Hematopoietic multipotent progenitor cell treated with erythropoietin and hydrocortisone succinate and interleukin-3 and kit ligand, for 8 days (in vitro differentiated cells): ENCODE measurements around the gene ABCF2.

ENCODE experiments used
- DNase-seq: peaks from one replicate; pipeline ENCODE4 v3.0.0-alpha.2; 2015

ABCF2 gene

DNA sequence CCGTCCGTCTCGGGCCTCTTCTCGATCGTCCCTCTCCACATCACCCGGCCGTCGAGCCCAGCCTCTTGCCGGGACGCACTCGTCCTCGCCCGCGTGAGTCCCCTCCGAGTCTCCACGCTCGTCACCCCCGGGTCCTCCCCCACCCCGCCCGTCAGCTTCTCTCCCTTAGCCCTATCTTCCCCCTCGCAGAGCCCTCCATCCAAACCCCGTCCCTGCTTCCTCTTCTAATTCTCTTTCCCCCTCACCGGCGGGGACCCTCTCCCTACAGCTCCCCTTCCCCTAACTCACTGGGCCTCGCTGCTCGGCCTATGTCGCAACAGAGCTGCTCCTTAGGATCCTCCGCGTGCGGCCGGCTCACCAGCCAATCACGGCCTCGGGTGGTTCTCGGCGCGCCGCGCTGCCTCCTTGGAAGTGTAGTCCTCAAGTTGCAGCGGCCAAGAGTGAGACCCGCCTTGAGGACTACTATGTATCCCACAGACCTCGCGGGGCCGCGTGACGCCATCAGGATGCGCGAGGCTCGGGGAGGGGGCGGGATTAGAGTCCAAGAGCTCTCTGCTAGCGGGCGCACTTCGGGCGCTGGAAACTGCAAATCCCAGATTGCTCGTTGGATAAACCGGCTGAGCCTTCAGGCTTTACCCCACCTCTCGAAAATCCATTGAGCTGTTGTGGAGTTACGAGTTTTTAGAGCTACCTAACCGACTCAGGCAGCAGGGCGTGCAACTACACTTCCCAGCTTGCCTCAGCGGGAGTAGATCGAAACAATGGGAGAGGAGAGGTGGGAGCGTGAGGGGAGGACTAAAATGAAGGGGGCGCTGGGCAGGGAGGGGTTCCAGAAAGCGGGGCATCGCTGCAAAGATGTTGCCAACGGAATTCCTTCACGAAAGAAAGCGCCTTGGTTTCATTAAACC, at the start of gene ABCF2:
ABCF2 (minus strand) TSS at position 331 of the 908 bp plus-strand sequence. CDS start 747 bp downstream, outside the sequence.
- peak; percentile 98 for DNase-seq

DNA sequence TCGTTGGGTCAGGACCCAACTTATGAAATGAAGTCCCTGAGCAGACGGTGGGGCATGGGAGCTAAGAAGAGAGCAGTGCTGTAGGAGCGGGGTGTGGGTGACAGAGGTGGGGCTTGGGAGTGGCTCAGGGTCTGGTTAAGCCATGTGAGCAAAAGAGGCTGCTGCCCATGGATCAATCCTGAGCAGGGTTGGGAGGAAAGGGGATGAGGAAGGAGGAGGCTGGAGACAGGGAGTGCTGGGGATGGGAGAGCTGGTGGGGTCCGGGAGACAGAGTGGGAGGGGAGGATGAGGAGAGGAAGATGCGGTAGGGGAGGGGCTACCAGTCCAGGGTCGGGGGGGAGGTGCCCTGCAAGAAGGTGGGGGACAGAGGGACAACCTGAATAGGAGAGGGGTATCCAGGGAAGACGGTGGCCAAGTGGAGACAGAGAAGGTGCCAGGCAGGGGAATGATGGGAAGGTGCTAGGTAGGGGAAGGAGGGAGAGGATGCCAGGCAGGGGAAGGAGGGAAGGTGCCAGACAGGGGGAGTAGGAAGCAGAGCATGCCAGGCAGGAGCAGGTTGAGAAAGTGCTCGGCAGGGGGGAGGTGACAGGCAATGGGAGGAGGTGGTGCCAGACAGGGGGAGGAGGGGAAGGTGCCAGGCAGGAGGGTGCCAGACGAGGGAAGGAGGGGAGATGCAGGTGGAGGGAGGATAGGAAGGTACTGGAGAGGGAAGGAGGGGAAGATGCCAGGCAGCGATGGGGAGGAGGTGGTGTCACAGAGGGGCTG, 49.0 kb upstream of the ABCF2 start:
- no peak for DNase-seq

DNA sequence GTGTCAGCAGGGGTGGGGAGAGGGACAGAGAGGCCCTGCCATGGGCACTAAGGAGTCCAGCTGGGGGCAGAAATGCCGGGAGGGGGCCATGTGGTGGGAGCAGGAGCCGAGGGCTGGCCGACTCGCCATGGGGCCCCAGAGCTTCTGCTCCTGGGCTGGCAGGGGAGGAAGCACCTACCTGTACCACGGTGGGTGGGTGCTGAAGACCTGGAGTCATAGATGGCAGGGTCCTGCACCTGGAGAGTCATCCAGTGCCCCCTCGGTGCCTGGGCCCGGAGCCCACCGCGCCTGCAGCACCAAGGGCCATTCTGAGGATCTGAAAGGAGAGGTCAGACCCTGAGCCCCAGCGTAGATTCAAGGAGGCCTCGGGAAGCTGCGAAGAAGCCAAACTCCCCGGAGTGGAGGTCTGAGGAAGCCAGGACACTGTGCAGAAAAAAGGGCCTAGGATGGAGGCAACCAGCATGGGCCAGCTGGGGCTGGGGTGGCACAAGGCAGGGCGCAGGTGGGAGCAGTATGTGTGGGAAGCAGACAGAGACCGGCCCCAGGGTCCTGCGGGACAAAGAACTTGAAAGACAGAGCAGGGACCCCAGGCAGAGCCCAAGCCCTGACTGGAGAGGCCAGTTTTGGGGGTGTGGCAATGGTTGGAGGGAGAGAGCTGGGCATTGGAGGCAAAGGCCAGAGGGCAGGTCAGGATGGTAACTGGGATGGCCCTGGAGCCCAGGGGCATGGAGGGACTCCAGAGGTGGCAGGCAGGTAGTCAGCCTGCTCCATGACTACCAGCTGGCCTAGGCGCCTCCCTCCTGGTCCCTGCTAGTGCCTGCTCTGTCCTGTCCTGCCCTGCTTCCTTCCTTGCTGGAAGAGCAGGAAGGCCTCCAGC, 48.2 kb upstream of the ABCF2 start:
- no peak for DNase-seq

DNA sequence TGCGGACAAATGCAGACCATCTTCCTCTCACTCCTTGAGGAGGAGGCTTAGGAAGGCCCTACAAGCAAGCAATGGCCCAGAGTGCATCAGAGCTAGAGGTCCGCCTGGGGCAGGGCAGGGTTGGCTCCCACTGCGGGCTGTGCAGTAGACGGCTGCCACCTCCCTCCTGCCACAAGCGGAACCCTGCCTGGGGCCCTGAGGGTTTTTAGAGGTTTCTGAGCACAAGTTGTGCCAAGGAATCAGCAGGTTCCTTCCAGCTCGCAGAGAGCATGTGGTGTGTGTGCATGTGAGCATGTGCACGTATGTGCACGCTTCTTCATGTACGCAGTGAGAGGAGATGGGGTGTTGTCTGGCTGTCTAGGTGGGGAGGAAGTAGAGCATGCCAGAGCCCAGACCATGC, 47.4 kb upstream of the ABCF2 start:
- DNase-seq = no peak

DNA sequence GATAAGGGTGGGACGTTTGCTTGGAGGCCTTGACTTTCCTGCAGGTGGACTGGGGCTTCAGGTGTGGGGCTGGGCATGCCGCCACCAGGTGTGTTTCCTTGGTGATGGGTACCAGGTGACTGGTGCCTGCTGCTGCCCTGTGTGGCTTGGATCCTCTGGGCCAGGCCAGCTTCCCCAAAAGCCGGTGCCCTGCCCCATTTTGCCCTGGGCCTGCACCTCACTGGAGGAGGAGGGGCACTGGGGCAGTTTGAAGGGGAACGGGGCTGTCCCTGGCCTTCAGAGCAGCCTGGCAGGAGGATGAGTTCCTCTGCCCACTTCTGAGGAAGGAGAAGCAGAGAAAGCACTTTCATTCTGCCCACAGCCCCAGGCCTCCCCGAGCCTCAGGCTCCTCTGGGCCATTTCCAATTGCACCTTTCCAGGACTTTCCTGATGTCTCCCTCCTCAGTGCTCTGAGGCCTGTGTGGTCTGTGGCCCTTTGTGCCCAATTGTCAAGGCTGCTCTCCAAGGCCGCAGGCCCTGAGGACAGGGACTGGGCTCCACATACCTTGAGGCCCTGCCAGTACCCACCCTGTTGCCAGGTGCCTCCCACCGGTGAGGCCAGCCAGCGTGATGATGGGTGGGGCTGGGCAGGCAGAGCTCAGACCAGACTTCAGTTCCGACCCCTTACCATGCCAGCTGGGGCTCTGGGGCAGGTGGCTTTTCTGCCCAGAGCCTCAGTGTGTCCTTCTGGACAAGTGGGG, 46.8 kb upstream of the ABCF2 start:
- DNase-seq = no peak

DNA sequence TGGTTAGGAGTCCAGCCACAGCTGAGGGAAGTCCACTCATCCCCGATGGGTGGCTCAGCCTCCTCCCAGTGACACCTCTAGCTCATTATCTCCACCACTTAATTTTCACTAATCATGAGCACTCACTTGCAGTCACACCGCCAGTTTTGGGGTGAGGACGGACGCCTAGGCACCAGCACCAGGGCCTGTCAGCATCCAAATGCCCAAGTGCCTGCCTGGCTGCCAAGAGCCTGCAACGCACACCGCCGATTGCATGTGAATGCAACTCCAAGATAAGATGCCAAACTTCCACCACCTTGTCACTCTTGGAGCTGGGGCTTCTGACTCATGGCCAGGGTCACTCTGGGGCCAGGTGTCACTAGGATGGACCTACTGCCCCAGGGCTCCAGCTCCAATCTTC, 45.9 kb upstream of the ABCF2 start:
- peak; percentile 18 for DNase-seq

DNA sequence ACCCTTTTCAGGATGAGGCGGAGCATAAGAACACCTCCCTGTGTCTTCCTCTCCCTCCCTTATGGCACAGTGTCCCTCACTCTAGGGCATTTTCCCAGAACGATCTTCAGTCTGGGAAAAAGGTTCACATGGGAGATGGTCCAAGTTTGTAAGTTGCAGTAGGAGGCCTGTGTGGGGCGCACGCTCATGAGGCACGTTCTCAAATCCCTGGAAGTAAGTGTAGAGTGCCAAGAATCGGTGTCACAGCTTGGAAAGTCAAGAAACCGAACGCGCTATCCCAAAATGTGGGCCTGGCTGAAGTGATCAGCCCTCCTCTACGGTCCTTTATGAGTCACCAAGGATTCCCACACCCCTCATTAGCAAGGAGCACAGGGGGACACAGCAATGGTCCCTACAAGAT, 45.4 kb upstream of the ABCF2 start:
- no peak for DNase-seq

DNA sequence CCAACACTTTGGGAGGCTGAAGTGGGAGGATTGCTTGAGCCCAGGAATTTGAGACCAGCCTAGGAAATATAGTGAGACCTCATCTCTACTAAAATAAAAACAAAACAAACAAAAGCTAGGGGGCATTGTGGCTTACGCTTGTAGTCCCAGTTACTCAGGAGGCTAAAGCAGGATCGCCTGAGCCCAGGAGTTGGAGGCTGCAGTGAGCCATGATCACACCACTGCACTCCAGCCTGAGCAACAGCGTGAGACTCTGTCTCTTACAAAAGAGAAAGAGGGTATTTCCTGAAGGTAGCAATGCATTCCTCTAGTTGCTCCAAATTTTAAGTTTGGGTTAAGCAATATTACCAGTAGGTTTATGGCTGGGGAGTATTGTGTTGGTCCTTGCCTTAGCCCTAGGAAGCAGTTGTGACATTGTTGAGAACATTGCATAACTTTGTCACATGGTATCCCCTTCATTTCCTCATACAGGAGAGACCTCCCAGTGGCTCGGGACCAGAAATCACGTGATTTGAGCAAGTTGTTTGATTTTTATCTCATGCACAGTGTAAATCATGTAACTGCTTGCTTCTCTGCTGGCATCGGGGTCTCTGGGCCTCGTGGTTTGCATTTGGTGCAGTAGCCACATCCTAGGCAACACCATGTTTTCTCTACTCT, 44.8 kb upstream of the ABCF2 start:
- peak; percentile 47 for DNase-seq

DNA sequence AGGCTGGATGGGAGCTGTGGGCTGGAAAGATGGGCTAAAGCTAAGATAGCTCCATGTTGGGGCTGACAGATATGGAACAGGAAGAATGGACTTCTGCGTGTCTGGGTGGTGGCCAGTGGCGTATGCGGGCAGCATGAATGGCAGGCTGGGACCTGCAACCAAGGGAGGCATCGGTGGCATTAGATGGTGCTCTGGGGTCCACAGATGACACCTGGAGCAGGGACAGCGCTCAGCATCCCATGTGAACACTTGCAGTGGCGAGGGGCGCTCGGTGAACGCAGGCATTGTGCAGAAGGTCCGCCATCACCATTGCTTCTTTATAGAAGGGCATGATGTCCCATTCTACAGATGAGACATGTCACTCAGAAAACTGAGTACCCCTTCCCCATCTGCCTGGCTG, 42.5 kb upstream of the ABCF2 start:
- no peak for DNase-seq

DNA sequence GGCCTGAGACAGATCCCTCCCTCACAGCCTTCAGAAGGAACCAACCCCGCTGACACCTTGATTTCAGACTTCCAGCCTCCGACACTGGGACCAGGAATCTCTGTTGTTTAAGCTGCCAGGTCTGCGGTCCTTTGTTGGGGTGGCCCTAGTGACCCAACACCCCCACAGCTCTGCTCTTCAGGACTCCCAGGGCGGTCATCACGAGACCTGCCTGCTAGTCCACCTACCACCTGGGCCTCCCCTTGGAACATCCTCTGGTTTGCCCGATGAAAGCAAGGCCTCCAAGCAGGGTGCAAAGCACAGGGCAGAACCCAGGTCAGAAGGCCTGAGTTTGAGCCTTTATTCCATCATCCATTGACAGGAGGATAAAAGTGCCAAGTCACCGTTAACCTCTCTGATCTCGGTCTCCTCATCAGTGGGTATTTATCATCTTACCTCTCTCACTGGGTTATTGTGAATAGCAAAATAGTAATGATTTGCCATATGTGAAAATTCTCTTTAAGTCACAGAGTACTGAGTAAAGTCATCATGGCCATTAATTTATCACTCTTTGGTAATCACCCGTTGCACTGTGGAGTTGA, 38.4 kb upstream of the ABCF2 start:
- no peak for DNase-seq

DNA sequence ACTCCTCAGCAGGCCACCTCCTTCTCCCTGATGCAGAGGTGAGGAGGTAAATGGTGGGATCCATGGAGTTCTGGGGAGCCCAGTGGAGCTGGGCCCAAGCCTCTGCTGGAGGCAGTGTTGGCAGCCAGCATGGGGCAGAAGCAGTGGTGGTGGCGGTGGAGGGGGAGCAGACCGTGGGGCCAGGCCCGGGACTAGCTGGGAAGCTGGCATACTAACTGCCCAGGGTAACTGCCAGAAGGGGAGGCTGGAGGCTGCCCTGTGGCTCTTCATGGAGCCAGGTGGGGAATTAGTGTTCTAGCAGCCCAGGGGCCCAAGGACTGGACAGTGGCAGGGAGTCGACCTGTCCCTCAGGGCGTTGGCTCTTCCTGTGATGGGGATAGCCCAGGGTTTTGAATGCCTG, 37.6 kb upstream of the ABCF2 start:
- no peak for DNase-seq

DNA sequence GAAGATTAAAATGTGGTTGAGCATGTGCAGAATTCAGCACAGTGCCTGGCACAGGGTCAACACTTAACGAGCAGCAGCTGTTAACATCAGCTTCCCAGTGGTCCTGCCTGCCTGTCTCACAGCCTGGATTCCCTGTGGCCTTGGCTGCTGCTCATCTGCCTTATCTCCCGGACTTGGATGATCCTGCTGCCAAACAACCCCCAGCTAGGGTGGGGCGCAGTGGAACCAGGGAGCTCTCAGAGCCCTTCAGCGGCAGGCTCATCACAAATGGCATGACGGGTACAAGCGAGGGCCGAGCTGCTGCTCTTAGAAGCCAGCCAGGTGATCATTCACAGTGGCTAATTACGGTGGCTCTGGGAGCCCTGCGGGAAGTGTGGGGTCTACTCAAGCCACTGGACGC, 34.5 kb upstream of the ABCF2 start:
- DNase-seq = no peak

DNA sequence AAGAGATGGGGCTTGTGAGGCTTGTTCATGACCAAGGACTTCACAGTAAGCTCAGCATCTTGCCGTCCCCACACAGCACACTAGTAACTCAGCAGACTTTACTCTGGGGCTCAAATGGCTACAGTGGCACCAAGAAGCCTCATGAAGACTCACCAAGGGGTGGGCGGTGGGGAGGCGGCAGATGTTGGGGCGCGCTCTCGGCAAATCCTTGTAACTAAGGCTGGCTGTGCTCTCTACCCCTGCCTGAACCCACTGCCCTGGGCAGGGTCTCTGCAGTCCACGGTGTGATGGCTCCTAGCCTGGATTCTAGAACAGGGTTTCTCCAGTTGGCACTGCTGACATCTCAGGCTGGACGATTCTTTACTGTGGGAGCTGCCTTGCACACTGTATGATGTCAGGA, 33.9 kb upstream of the ABCF2 start:
- no peak for DNase-seq

DNA sequence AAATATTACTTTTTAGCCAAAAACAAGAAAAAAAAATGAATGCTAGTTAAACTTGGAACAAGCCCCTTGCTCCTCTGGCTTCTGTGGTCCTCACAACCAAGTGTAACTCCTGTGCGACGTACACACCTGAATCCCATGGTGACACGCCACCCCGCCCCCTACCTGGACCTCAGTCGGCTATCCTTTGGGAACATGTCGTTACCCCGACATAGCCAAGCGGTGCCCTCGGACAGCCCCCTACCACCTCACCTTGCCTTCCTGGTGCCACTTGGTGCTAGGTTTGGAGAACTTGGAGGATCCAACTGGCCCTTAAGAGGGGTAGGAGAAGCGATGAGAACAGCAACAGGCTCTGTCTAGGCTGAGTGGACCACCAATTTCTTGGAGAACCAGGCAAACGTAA, 33.5 kb upstream of the ABCF2 start:
- no peak for DNase-seq

DNA sequence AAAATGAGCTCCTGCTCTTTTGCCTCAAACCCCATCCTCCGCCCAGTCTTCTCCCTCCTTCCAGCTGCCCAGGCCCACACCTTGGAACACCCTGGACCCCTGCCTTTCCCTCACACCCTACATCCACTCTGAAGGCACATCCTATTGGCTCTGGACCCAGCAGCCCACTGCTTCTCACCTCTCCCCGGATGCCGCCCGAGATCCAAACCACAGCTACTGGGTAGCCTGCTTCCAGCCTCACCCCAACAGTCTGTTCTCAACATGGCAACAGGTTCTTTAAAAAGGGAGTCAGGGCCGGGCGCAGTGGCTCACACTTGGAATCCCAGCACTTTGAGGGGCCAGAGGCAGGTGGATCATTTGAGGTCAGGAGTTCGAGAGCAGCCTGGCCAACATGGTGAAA, 31.0 kb upstream of the ABCF2 start:
- DNase-seq = no peak

DNA sequence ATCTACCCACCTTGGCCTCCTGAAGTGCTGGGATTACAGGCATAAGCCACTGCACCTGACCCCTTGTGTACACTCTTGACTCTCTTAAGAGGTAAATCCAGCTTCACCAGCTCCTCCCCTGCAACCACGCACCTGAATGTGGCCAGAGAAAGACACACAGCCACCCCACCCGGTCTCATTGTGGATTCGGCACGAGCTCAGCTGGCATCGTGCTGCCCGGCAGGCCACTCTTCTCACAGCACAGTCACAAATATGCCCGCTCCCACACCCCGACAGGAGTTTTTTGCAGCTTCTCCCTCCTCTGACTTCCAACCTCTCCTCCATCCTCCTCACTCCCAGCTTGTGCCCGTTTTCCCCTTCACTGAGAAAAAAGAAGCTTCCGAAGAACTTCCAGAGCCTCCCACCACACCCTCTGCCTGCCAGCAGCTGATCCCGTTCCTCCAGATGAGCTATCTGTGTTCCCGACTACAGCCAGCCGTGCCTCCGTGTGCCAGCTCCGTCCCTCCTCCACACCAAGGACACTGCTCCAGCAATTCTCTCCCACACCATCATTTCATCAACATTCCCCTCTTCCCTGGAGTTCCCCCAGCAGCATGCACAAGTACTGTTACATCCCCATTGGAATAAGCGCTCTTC, 29.5 kb upstream of the ABCF2 start:
- no peak for DNase-seq

DNA sequence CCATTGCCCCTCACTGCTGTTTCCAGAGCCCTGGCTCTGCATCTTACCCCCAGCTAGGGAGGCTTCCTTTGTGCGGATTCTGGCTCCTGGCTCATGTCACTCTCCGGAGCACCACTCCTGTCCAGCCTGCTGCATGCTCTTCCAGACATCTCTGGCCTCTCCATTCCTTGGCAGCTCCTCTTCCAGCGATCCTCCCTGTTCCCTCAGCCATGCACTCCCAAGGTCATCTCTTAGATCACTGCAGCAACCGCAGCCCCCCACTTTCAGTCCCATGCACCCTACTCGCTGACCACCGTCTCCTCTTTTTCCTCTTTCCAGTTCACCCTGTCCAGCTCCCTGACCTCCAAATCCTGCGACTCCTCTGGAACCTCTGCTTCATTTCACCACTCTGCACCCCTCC, 28.4 kb upstream of the ABCF2 start:
- DNase-seq = no peak

DNA sequence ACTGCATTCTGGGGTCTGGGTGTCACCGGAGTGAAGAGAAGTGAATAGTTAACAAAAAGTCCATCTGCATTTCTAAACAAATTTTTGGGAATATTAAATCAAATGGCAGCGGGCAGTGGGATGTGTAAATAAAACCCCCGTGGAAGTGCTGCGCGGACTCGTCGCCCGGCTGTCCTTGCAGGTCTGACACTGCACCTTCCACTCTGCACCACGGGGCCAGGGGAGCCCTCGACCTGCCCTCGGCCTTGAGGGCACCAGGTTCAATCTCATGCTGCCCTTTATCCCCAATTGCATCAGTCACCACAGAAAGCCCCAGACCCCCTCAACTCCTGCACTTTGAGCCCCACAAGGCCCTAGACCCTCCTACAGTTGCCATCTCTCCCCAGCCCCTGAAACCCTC, 27.8 kb upstream of the ABCF2 start:
- no peak for DNase-seq

DNA sequence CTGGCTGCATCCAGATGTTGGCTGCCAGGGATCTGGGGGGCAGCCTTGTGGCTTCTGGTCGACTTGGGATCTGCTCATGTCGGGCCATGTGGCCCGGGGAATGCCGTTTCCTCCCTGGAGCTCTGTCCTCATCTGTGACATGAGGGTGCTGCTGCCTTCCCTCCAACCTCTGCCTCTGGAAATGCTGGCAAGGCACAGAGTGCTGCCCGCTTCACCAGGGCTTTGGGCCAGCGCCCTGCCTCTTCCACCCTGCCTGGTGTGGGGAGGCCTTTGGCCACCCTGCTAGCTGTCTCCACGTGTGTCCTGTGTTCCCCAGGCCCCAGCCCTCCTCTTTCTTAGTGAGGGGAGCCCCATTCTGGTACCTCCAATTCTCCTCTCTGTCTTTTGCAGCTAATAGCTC, 27.3 kb upstream of the ABCF2 start:
- DNase-seq = no peak

DNA sequence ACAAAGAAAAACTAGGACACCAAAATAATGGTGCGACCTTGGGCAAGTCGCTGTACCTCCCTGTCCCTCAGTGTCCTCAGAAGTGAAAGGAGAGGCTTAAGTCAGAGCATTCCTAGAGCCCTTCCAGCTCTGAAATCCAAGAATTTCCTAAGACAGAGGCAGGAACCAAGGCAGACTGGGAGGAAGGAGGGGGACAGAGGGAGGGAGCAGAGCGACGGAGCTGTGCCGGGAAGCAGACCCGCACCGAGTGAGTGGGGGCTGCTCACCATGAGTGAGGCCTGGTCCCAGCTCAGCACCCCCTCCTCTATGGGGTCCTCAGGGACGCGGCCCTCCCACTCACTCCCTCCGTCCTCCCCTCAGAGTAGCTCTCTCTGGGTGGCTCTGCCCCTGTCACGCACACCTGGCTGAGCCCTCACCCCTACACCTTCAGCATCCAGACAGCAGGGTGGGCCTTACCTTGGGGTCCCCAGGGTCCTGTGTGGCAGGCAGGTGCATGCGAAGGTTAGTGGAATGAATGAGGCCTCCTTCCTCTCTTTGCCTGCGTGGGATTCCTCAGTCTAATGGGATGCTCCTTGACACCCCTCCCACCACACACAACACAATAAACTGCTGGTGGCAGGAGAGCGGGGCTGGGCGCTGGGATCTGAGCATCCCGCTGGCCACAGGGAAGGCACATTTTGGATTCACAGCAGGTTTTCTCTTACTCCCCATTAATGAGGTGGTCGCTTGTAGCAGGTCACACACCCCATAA, 26.1 kb upstream of the ABCF2 start:
- DNase-seq = no peak

DNA sequence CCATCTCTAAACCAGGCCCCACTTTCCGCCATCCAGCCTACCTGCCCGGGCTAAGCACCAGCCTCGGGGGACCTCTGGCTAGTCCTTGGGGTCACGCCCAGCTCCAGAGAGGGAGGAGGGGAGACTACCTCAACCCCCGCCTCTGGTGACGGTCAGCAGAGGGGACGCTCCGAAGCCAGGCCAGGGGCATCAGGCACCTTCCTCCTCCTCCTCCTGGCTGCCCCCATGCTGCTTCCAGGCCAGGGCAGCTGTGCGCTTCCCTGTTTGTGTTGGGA, 25.5 kb upstream of the ABCF2 start:
- no peak for DNase-seq
